GM12878 (cell line): Measurements from ENCODE around the gene EFNA4. TPM values are rescaled to one million over a fixed set of nuclear protein-coding genes. Genes with fewer than 3 reads are reported as not detected.

Experiments
- ATAC-seq: fragments of 200-7000 bp; cut with Tn5 transposase; 3 replicates; pipeline ENCODE4 v1.9.1; 2020; ENCODE audit warnings: mild to moderate bottlenecking, moderate library complexity
- BruUV-seq: library from RNA; stranded (reverse); fragments of 400-500 nt; replicated peaks from 2 replicates; lab custom pipeline; 2021; lab: Mats Ljungman, UMichigan
- CTCF ChIA-PET: fragments of 300-600 bp; sonication (Branson Sonifier 250); formaldehyde crosslinking; extraction: SDS; loops from one replicate; lab custom pipeline; 2021; ENCODE audit warnings: inconsistent platforms; lab: Yijun Ruan, JAX
- POLR2A ChIA-PET: fragments of 350-600 bp; formaldehyde crosslinking; extraction: SDS; loops from one replicate; lab custom pipeline; 2021; ENCODE audit warnings: inconsistent platforms; lab: Charles Lee
- RAD21 ChIA-PET: fragments of 300-600 bp; sonication (Branson Sonifier 250); formaldehyde crosslinking; loops from one replicate; lab custom pipeline; 2023; ENCODE audit warnings: antibody characterized with exemption; ENCODE audit not compliant: unreplicated experiment; lab: Charles Lee
- SMC1A ChIA-PET: fragments of 300-600 bp; sonication (Branson Sonifier 250); formaldehyde crosslinking; loops from one replicate; lab custom pipeline; 2023; ENCODE audit not compliant: unreplicated experiment, uncharacterized antibody; lab: Charles Lee
- DNase-seq: peaks from one replicate; pipeline ENCODE4 v3.0.0-alpha.2; 2011; ENCODE audit warnings: low read depth, low spot score
- FAIRE-seq: peaks from 3 replicates; lab custom pipeline; 2011; peaks lifted over from hg19 to GRCh38; lab: Jason Lieb, UNC
- H2AFZ ChIP-seq: 2 replicates; pipeline ENCODE4 v1.6.0; 2011; ENCODE audit warnings: low read depth, low read length, control low read depth; ENCODE audit not compliant: control insufficient read depth
- H3K27ac ChIP-seq: 2 replicates; pipeline ENCODE4 v1.5.1; 2011; ENCODE audit warnings: control low read depth; ENCODE audit not compliant: control insufficient read depth, insufficient read depth
- H3K27me3 ChIP-seq, 2 experiments: replicated peaks in 1 of 2; 2 replicates each; pipeline versions ENCODE4 v1.6.0 to v1.6.1; 2011; ENCODE audit warnings: low read length in 1 of 2; ENCODE audit not compliant: control insufficient read depth in 2 of 2, insufficient read depth in 2 of 2
- H3K36me3 ChIP-seq, 2 experiments: 2 replicates each; pipeline ENCODE4 v1.5.1; 2011; ENCODE audit warnings: low read length in 1 of 2; ENCODE audit not compliant: control insufficient read depth in 2 of 2, insufficient read depth in 2 of 2
- H3K4me1 ChIP-seq: 2 replicates; pipeline ENCODE4 v1.6.1; 2011; ENCODE audit warnings: mild to moderate bottlenecking, low read length, moderate library complexity, mixed read lengths; ENCODE audit not compliant: control insufficient read depth, insufficient read depth
- H3K4me2 ChIP-seq: 2 replicates; pipeline ENCODE4 v1.6.0; 2011; ENCODE audit warnings: control low read depth; ENCODE audit not compliant: control insufficient read depth, insufficient read depth
- H3K4me3 ChIP-seq: fragments of 200-600 bp; sonication (generic); 2 replicates; pipeline ENCODE4 v1.5.1; 2016
- H3K79me2 ChIP-seq: 2 replicates; pipeline ENCODE4 v1.6.0; 2011; ENCODE audit warnings: low read length; ENCODE audit not compliant: control insufficient read depth, insufficient read depth
- H3K9ac ChIP-seq: 2 replicates; pipeline ENCODE4 v1.8.0; 2011; ENCODE audit warnings: low read length, control low read depth, mixed read lengths; ENCODE audit not compliant: control insufficient read depth, insufficient read depth
- H3K9me3 ChIP-seq: replicated peaks from 3 replicates; pipeline ENCODE4 v1.5.1; 2011; ENCODE audit warnings: mild to moderate bottlenecking, low read length; ENCODE audit not compliant: control insufficient read depth, insufficient read depth
- H4K20me1 ChIP-seq: 2 replicates; pipeline ENCODE4 v1.6.0; 2011; ENCODE audit not compliant: control insufficient read depth, insufficient read depth
- BRCA1 ChIP-seq: IDR thresholded peaks from 2 replicates; pipeline ENCODE4 v1.6.1; 2011; ENCODE audit warnings: low read depth, low read length, improper control_type of control experiment
- FOXM1 ChIP-seq: IDR thresholded peaks from 2 replicates; pipeline ENCODE4 v1.6.1; 2012; ENCODE audit warnings: low read depth, mild to moderate bottlenecking, inconsistent platforms, low read length, moderate library complexity
- HDAC6 ChIP-seq: fragments of 200-600 bp; sonication (generic); IDR thresholded peaks from one replicate; pipeline ENCODE4 v1.8.0; 2017; ENCODE audit warnings: antibody characterized with exemption; ENCODE audit not compliant: unreplicated experiment
- MTA3 ChIP-seq: IDR thresholded peaks from 2 replicates; pipeline ENCODE4 v1.6.1; 2012; ENCODE audit warnings: low read length, inconsistent platforms, borderline replicate concordance
- NBN ChIP-seq: fragments of 450-650 bp; IDR thresholded peaks from 2 replicates; pipeline ENCODE4 v1.6.1; 2016
- NKRF ChIP-seq: fragments of 450-650 bp; conservative IDR thresholded peaks from 2 replicates; pipeline ENCODE4 v1.6.1; 2017; ENCODE audit warnings: mild to moderate bottlenecking, moderate library complexity
- NR2F1 ChIP-seq: fragments of 450-650 bp; conservative IDR thresholded peaks from 2 replicates; pipeline ENCODE4 v1.6.1; 2017; ENCODE audit warnings: mild to moderate bottlenecking
- PML ChIP-seq: IDR thresholded peaks from 2 replicates; pipeline ENCODE4 v1.6.1; 2012; ENCODE audit warnings: low read length, inconsistent platforms
- RCOR1 ChIP-seq: conservative IDR thresholded peaks from 2 replicates; pipeline ENCODE4 v1.6.1; 2012; ENCODE audit warnings: low read depth, low read length, improper control_type of control experiment
- SREBF1 ChIP-seq: IDR thresholded peaks from 2 replicates; pipeline ENCODE4 v1.6.1; 2012; ENCODE audit warnings: mild to moderate bottlenecking, low read length
- SUPT20H ChIP-seq: IDR thresholded peaks from 2 replicates; pipeline ENCODE4 v1.6.1; 2011; ENCODE audit warnings: low read depth, mild to moderate bottlenecking, low read length, moderate library complexity, borderline replicate concordance; ENCODE audit not compliant: control insufficient read depth
- TAF1 ChIP-seq: IDR thresholded peaks from 2 replicates; pipeline ENCODE4 v1.6.1; 2011; ENCODE audit warnings: mild to moderate bottlenecking, low read depth, low read length, borderline replicate concordance
- WRNIP1 ChIP-seq: IDR thresholded peaks from 2 replicates; pipeline ENCODE4 v1.6.1; 2011; ENCODE audit warnings: low read depth, low read length, improper control_type of control experiment, borderline replicate concordance
- YBX1 ChIP-seq: fragments of 450-650 bp; IDR thresholded peaks from 2 replicates; pipeline ENCODE4 v1.6.1; 2016; ENCODE audit warnings: antibody characterized with exemption
- WGBS: methylation state at CpG from one replicate; pipeline ENCODE4 v1.1.6; 2016; ENCODE audit warnings: low lambda C conversion rate; ENCODE audit not compliant: insufficient replicate concordance, insufficient coverage; ENCODE audit errors: missing lambda C conversion rate; 5-methylcytosine and 5-hydroxymethylcytosine counted together
- in situ Hi-C: fragments of 300-500 bp; cut with MboI; formaldehyde crosslinking; loops from 9 replicates; pipeline ENCODE4 v1.14.3; 2018; ENCODE audit warnings: mixed read lengths
- intact Hi-C: fragments of 100-400 bp; cut with micrococcal nuclease; formaldehyde crosslinking; loops from one replicate; pipeline ENCODE4 v1.14.2; 2022; ENCODE audit not compliant: unreplicated experiment
- polyA plus RNA-seq, 11 experiments: library from polyadenylated mRNA; depleted of rRNA in 4 of 11; unstranded in 6 of 11; stranded (reverse) in 5 of 11; fragments of >200 nt; fragmentation: Nextera tagmentation in 4 of 11; fragmentation: Illumina TruSeq in 1 of 11; extraction: Ambion mirVana in 4 of 11; extraction: Trizol in 1 of 11; gene quantifications; 1 replicate in 1 of 11; 2 replicates in 10 of 11; pipeline versions ENCODE4 v1.2.1 to v1.2.3, GENCODE V29; 2011 to 2016; ENCODE audit warnings: inconsistent platforms in 2 of 11, missing spikeins in 2 of 11, low read depth in 1 of 11
- total RNA-seq, 4 experiments: library from RNA; depleted of rRNA in 3 of 4; stranded (reverse); fragments of >200 nt in 3 of 4; fragmentation: Illumina TruSeq in 1 of 4; extraction: Trizol in 1 of 4; gene quantifications; 2 replicates each; pipeline versions ENCODE4 v1.2.1 to v1.2.3, GENCODE V29; 2013 to 2021
- TF ChIP-seq, protein P1 (sequence below): fragments of 450-650 bp; formaldehyde crosslinking; IDR thresholded peaks from 2 replicates; pipeline ENCODE4 v1.4.0; 2020; ENCODE audit warnings: mild to moderate bottlenecking, moderate library complexity
- TF ChIP-seq, protein P2 (sequence below): IDR thresholded peaks from 2 replicates; pipeline ENCODE4 v1.6.1; 2012; ENCODE audit warnings: low read depth, low read length, improper control_type of control experiment

Gene EFNA4
- total and polyA plus RNA-seq, 10 of the 15 experiments (the other 5 are each of a cell fraction or from before 2014, with no cell fraction given) = 0.52 to 14.1 (median 4.8) TPM

GRCh38 chr1:155081472-155082300 is 18.1 kb downstream of the EFNA4 start (continued):
- TF ChIP-seq, protein P1, sequence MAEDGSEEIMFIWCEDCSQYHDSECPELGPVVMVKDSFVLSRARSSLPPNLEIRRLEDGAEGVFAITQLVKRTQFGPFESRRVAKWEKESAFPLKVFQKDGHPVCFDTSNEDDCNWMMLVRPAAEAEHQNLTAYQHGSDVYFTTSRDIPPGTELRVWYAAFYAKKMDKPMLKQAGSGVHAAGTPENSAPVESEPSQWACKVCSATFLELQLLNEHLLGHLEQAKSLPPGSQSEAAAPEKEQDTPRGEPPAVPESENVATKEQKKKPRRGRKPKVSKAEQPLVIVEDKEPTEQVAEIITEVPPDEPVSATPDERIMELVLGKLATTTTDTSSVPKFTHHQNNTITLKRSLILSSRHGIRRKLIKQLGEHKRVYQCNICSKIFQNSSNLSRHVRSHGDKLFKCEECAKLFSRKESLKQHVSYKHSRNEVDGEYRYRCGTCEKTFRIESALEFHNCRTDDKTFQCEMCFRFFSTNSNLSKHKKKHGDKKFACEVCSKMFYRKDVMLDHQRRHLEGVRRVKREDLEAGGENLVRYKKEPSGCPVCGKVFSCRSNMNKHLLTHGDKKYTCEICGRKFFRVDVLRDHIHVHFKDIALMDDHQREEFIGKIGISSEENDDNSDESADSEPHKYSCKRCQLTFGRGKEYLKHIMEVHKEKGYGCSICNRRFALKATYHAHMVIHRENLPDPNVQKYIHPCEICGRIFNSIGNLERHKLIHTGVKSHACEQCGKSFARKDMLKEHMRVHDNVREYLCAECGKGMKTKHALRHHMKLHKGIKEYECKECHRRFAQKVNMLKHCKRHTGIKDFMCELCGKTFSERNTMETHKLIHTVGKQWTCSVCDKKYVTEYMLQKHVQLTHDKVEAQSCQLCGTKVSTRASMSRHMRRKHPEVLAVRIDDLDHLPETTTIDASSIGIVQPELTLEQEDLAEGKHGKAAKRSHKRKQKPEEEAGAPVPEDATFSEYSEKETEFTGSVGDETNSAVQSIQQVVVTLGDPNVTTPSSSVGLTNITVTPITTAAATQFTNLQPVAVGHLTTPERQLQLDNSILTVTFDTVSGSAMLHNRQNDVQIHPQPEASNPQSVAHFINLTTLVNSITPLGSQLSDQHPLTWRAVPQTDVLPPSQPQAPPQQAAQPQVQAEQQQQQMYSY (CRISPR knock-in tag) = no peak
- TF ChIP-seq, protein P2, sequence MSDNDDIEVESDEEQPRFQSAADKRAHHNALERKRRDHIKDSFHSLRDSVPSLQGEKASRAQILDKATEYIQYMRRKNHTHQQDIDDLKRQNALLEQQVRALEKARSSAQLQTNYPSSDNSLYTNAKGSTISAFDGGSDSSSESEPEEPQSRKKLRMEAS = peak; percentile 70
- no peak for TF ChIP-seq NR2F1
- no peak for TF ChIP-seq FOXM1
- TF ChIP-seq, all 136 proteins: peak for 6

GRCh38 chr1:155082301-155083051 is 18.9 kb downstream of the EFNA4 start:
- Histone ChIP-seq H3K4me1 (peaks cover 42% of the 10 kb centered on the region), H3K9ac (no peak overlapping the region), H3K4me3 (0 out of 2 replicates have a peak overlapping the region, but pooled peaks have one; percentile 0), H4K20me1 (no peaks in the 10 kb centered on the region), H3K9me3 (no peaks in the 10 kb centered on the region), H2AFZ (no peak overlapping the region), H3K4me2 (peak overlapping the region; percentile 65), H3K36me3 (no peaks in the 10 kb centered on the region), H3K27me3 (peaks cover 23 to 26% of the 10 kb centered on the region in 2 experiments), H3K79me2 (no peaks in the 10 kb centered on the region), H3K27ac (no peak overlapping the region)
- 3% methylated on average over 34 of the region's 36 CpGs for WGBS
- in situ Hi-C loops (no loop called here), intact Hi-C loops (loop anchor here (10.0 kb wide), 1 partner anchor 598 kb away; no protein-coding TSS in a partner anchor)
- ATAC-seq = no peak
- no peak for FAIRE-seq
- ChIA-PET POLR2A (no interaction called here), CTCF (interaction anchor here (5.5 kb wide), 1 partner anchor 21 kb away, joined by 195 read pairs; the partner anchor contains the start of gene EFNA4), RAD21 (interaction anchor here (1.2 to 1.6 kb wide), 2 partner anchors 19 to 21 kb away, joined by 3 to 4 read pairs; partner anchors contain the start of gene EFNA4), SMC1A (no interaction called here)
- no TSS peak for BruUV-seq
- DNase-seq = no peak
- TF ChIP-seq BRCA1 (no peak), PML (no peak), MTA3 (no peak), SUPT20H (no peak), NKRF (no peak), SREBF1 (no peak), RCOR1 (no peak), HDAC6 (no peak), YBX1 (no peak), NBN (no peak), WRNIP1 (no peak), TAF1 (no peak)
